Astrocyte (in vitro differentiated cells and primary cell): ENCODE results near the gene LRIG2.

ENCODE experiments used
- EZH2 ChIP-seq: IDR thresholded peaks from 2 replicates; pipeline ENCODE4 v1.6.1; 2012; ENCODE audit warnings: mild to moderate bottlenecking, low read length, inconsistent platforms; ENCODE audit not compliant: insufficient read depth
- TF ChIP-seq, protein P1 (sequence below): IDR thresholded peaks from 2 replicates; pipeline ENCODE4 v1.5.1; 2011; ENCODE audit warnings: low read depth, mild to moderate bottlenecking, inconsistent platforms, low read length, moderate library complexity; ENCODE audit not compliant: insufficient read depth

DNA sequence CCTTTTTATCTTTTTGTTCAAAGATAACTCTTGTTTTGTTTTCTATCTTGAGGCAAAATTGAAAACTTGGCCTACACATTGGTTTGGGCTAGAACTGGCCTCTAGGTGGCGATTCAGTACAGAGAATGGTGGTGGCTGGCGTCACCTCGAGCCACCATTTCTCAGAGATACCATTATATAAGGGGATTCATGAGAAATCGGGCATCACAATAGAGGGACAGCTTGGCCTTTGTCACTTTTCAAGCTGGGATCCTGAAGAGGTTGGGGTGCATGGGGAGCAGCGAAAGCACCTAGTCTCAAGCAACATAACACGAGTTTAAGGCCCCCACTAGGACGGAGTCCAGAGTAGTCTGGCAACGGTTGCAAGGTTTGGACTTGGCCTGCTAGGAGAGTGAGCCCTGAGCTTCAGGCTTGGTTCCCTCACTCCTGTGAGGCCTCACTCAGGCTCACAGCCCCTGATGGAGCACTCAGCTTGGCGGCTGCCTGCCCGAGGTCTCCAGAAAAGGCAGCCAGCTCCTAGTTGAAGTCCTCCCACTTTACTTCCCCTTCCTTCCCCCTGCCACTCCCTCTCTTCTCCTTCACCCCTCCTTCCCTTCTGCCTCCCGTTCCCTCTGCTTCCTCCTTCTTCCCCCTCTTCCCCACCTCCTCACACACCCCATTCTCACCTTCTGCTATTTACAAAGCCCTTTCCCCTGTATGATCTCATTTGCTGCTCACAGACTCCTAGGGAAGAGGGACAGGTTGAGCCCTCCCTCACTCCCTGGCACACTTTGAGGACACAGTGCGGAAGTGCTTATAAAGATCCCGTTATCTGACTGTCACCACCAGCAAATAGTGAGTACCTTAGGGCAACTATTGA is 67.8 kb downstream of the LRIG2 start:
- TF ChIP-seq, protein P1, sequence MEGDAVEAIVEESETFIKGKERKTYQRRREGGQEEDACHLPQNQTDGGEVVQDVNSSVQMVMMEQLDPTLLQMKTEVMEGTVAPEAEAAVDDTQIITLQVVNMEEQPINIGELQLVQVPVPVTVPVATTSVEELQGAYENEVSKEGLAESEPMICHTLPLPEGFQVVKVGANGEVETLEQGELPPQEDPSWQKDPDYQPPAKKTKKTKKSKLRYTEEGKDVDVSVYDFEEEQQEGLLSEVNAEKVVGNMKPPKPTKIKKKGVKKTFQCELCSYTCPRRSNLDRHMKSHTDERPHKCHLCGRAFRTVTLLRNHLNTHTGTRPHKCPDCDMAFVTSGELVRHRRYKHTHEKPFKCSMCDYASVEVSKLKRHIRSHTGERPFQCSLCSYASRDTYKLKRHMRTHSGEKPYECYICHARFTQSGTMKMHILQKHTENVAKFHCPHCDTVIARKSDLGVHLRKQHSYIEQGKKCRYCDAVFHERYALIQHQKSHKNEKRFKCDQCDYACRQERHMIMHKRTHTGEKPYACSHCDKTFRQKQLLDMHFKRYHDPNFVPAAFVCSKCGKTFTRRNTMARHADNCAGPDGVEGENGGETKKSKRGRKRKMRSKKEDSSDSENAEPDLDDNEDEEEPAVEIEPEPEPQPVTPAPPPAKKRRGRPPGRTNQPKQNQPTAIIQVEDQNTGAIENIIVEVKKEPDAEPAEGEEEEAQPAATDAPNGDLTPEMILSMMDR = peak; percentile 88
- no peak for TF ChIP-seq EZH2
